NCI-H2227 (cell line): Measurements from ENCODE around the gene R3HCC1L.
A peak's percentile ranks its signal among the peaks of the same experiment; 100 is the strongest.
"Not testable (repeated sequence)": the region's sequence is repeated elsewhere in the genome, so short reads cannot be mapped to it uniquely, and the experiment has no call there.

Experiments
- DNase-seq: peaks from one replicate; lab custom pipeline; 2025; ENCODE audit not compliant: unreplicated experiment; lab: John Stamatoyannopoulos, UW

R3HCC1L gene

GRCh38 chr10:98170249-98171117, 36.0 kb downstream of the R3HCC1L start:
- peak; percentile 49 for DNase-seq

- DNase-seq, result no peak
Measured at GRCh38 chr10:98172073-98172472, 37.6 kb downstream of the R3HCC1L start.

GRCh38 chr10:98172495-98172894, 38.0 kb downstream of the R3HCC1L start:
- DNase-seq, result no peak

GRCh38 chr10:98173260-98173659, 38.8 kb downstream of the R3HCC1L start:
- DNase-seq, result peak; percentile 3

- not testable (repeated sequence) for DNase-seq
Measured at GRCh38 chr10:98182351-98182915, 48.0 kb downstream of the R3HCC1L start.

GRCh38 chr10:98186681-98187080, 52.2 kb downstream of the R3HCC1L start:
- DNase-seq, result no peak

GRCh38 chr10:98190773-98191172, 56.3 kb downstream of the R3HCC1L start:
- DNase-seq, result not testable (repeated sequence)

- DNase-seq, result no peak
Measured at GRCh38 chr10:98193037-98193436, 58.6 kb downstream of the R3HCC1L start.

GRCh38 chr10:98194633-98195032, 60.2 kb downstream of the R3HCC1L start:
- no peak for DNase-seq

- no peak for DNase-seq
Measured at GRCh38 chr10:98195120-98195519, 60.7 kb downstream of the R3HCC1L start.

- DNase-seq, result no peak
Measured at GRCh38 chr10:98196985-98197384, 62.5 kb downstream of the R3HCC1L start.

- DNase-seq, result no peak
Measured at GRCh38 chr10:98201760-98202159, 67.3 kb downstream of the R3HCC1L start.

- DNase-seq, result no peak
Measured at GRCh38 chr10:98202378-98202777, 67.9 kb downstream of the R3HCC1L start.

GRCh38 chr10:98205351-98205750, 70.9 kb downstream of the R3HCC1L start:
- no peak for DNase-seq

GRCh38 chr10:98208925-98209324, 74.5 kb downstream of the R3HCC1L start:
- DNase-seq, result no peak

GRCh38 chr10:98209441-98209840, 75.0 kb downstream of the R3HCC1L start:
- DNase-seq, result no peak

- DNase-seq, result no peak
Measured at GRCh38 chr10:98212196-98212595, 77.7 kb downstream of the R3HCC1L start.

- no peak for DNase-seq
Measured at GRCh38 chr10:98213740-98214139, 79.3 kb downstream of the R3HCC1L start.

GRCh38 chr10:98215373-98215772, 80.9 kb downstream of the R3HCC1L start:
- DNase-seq, result no peak

- no peak for DNase-seq
Measured at GRCh38 chr10:98217801-98218200, 83.3 kb downstream of the R3HCC1L start.

GRCh38 chr10:98223874-98224273, 89.4 kb downstream of the R3HCC1L start:
- DNase-seq, result no peak

- DNase-seq, result no peak
Measured at GRCh38 chr10:98224509-98224908, 90.1 kb downstream of the R3HCC1L start.

- no peak for DNase-seq
Measured at GRCh38 chr10:98224996-98225395, 90.5 kb downstream of the R3HCC1L start.
